WTC11 (cell line): ENCODE data around the gene GPR39. TPM values are rescaled to one million over a fixed set of nuclear protein-coding genes. Genes with fewer than 3 reads are reported as not detected.

Source experiments
- ATAC-seq: fragments of 200-7000 bp; cut with Tn5 transposase; 2 replicates; pipeline ENCODE4 v1.10.0; 2021; ENCODE audit warnings: mild to moderate bottlenecking, moderate library complexity
- CTCF ChIA-PET: fragments of 300-600 bp; sonication (Branson Sonifier 250); formaldehyde crosslinking; loops from one replicate; lab custom pipeline; 2021; ENCODE audit warnings: antibody characterized with exemption; lab: Charles Lee
- POLR2A ChIA-PET: fragments of 350-600 bp; sonication (Branson Sonifier 250); formaldehyde crosslinking; loops from one replicate; lab custom pipeline; 2021; ENCODE audit warnings: antibody characterized with exemption; lab: Charles Lee
- DNase-seq: peaks from one replicate; pipeline ENCODE4 v3.0.0; 2021; ENCODE audit warnings: low spot score
- H3K27ac Mint-ChIP-seq: 2 replicates; pipeline ENCODE4 v1.8.0; 2021; ENCODE audit warnings: mixed read lengths
- H3K27me3 Mint-ChIP-seq: 2 replicates; pipeline ENCODE4 v1.8.0; 2021; ENCODE audit warnings: low read depth, mild to moderate bottlenecking, moderate library complexity, mixed read lengths
- H3K36me3 Mint-ChIP-seq: 2 replicates; pipeline ENCODE4 v1.8.0; 2021; ENCODE audit warnings: mixed read lengths
- H3K4me1 Mint-ChIP-seq: 2 replicates; pipeline ENCODE4 v1.8.0; 2022; ENCODE audit warnings: mixed read lengths
- H3K4me3 Mint-ChIP-seq: 2 replicates; pipeline ENCODE4 v1.8.0; 2021; ENCODE audit warnings: mild to moderate bottlenecking, moderate library complexity, mixed read lengths
- H3K9me3 Mint-ChIP-seq: 2 replicates; pipeline ENCODE4 v1.8.0; 2021; ENCODE audit warnings: mixed read lengths
- JUN ChIP-seq: sonication (generic); formaldehyde crosslinking; IDR thresholded peaks from 2 replicates; pipeline ENCODE4 v1.8.0; 2023; ENCODE audit warnings: mild to moderate bottlenecking, missing genetic modification reagents
- MXD4 ChIP-seq: fragments of 250-450 bp; sonication (Bioruptor Pico); IDR thresholded peaks from 2 replicates; pipeline ENCODE4 v1.8.0; 2021; ENCODE audit warnings: mild to moderate bottlenecking, moderate library complexity, borderline replicate concordance
- NR1H2 ChIP-seq: sonication (generic); formaldehyde crosslinking; IDR thresholded peaks from 2 replicates; pipeline ENCODE4 v1.9.0; 2021; ENCODE audit warnings: mild to moderate bottlenecking, moderate library complexity, missing genetic modification reagents
- PRRX2 ChIP-seq: fragments of 250-450 bp; sonication (Bioruptor Pico); IDR thresholded peaks from 2 replicates; pipeline ENCODE4 v1.8.0; 2021; ENCODE audit warnings: mild to moderate bottlenecking
- SP1 ChIP-seq: sonication (generic); formaldehyde crosslinking; conservative IDR thresholded peaks from 2 replicates; pipeline ENCODE4 v1.8.1; 2022; ENCODE audit warnings: missing genetic modification reagents
- ZBTB21 ChIP-seq: sonication (generic); formaldehyde crosslinking; IDR thresholded peaks from 2 replicates; pipeline ENCODE4 v1.8.1; 2023; ENCODE audit warnings: mild to moderate bottlenecking, missing genetic modification reagents, borderline replicate concordance
- ZNF219 ChIP-seq: sonication (generic); formaldehyde crosslinking; IDR thresholded peaks from 2 replicates; pipeline ENCODE4 v1.8.0; 2023; ENCODE audit warnings: missing genetic modification reagents, mild to moderate bottlenecking, borderline replicate concordance
- ZNF232 ChIP-seq: sonication (generic); formaldehyde crosslinking; IDR thresholded peaks from 2 replicates; pipeline ENCODE4 v1.8.0; 2022; ENCODE audit warnings: mild to moderate bottlenecking, missing genetic modification reagents
- total RNA-seq: library from RNA; stranded (reverse); gene quantifications from 3 replicates; pipeline ENCODE4 v1.2.3, GENCODE V29; 2021
- TF ChIP-seq, protein P1 (sequence below): sonication (generic); formaldehyde crosslinking; IDR thresholded peaks from 2 replicates; pipeline ENCODE4 v1.8.0; 2023; ENCODE audit warnings: missing genetic modification reagents, mild to moderate bottlenecking, borderline replicate concordance
- TF ChIP-seq, protein P2 (sequence below): sonication (generic); formaldehyde crosslinking; IDR thresholded peaks from 2 replicates; pipeline ENCODE4 v1.8.0; 2022; ENCODE audit warnings: mild to moderate bottlenecking, missing genetic modification reagents
- TF ChIP-seq, protein P3 (sequence below): sonication (generic); formaldehyde crosslinking; IDR thresholded peaks from 2 replicates; pipeline ENCODE4 v1.8.1; 2022; ENCODE audit warnings: low read depth, missing genetic modification reagents, borderline replicate concordance
- TF ChIP-seq, protein P4 (sequence below): sonication (generic); formaldehyde crosslinking; IDR thresholded peaks from 2 replicates; pipeline ENCODE4 v1.8.1; 2022; ENCODE audit warnings: low read depth, mild to moderate bottlenecking, moderate library complexity, missing genetic modification reagents, borderline replicate concordance
- TF ChIP-seq, protein P5 (sequence below): sonication (generic); formaldehyde crosslinking; IDR thresholded peaks from 2 replicates; pipeline ENCODE4 v1.8.1; 2023; ENCODE audit warnings: mild to moderate bottlenecking, missing genetic modification reagents
- TF ChIP-seq, protein P6 (sequence below): sonication (generic); formaldehyde crosslinking; IDR thresholded peaks from 2 replicates; pipeline ENCODE4 v1.8.0; 2022; ENCODE audit warnings: mild to moderate bottlenecking, missing genetic modification reagents
- TF ChIP-seq, protein P7 (sequence below): sonication (generic); formaldehyde crosslinking; IDR thresholded peaks from 2 replicates; pipeline ENCODE4 v1.8.1; 2023; ENCODE audit warnings: mild to moderate bottlenecking, missing genetic modification reagents
- TF ChIP-seq, protein P8 (sequence below): fragments of 250-450 bp; sonication (Bioruptor Pico); conservative IDR thresholded peaks from 2 replicates; pipeline ENCODE4 v1.9.0; 2021; ENCODE audit warnings: mild to moderate bottlenecking

Gene GPR39
- total RNA-seq, 1 experiment from 2014 or later: 0.74 TPM

DNA sequence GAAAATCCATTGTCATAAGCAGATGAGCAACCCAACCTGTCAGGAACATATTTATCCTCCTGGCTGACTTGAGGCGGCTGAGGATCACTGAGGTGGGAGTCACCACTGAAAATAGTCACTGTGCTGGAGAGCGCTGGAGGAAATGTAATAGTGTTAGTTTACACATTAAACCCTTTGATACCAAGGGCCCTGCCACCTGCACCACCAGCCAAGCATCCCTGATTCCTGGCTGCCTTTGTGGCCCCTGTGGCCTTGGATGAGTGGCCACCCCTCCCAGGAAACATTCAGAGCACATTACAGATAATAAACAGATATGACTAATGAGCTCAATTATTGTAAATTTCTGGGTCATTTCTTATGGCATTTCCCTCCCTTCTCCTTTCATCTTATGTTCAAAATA, 147.5 kb downstream of the GPR39 start:
- ChIA-PET POLR2A (no interaction called here), CTCF (no interaction called here)
- no peak overlapping the region for H3K4me3 Mint-ChIP-seq
- DNase-seq: no peak
- TF ChIP-seq, protein P1, sequence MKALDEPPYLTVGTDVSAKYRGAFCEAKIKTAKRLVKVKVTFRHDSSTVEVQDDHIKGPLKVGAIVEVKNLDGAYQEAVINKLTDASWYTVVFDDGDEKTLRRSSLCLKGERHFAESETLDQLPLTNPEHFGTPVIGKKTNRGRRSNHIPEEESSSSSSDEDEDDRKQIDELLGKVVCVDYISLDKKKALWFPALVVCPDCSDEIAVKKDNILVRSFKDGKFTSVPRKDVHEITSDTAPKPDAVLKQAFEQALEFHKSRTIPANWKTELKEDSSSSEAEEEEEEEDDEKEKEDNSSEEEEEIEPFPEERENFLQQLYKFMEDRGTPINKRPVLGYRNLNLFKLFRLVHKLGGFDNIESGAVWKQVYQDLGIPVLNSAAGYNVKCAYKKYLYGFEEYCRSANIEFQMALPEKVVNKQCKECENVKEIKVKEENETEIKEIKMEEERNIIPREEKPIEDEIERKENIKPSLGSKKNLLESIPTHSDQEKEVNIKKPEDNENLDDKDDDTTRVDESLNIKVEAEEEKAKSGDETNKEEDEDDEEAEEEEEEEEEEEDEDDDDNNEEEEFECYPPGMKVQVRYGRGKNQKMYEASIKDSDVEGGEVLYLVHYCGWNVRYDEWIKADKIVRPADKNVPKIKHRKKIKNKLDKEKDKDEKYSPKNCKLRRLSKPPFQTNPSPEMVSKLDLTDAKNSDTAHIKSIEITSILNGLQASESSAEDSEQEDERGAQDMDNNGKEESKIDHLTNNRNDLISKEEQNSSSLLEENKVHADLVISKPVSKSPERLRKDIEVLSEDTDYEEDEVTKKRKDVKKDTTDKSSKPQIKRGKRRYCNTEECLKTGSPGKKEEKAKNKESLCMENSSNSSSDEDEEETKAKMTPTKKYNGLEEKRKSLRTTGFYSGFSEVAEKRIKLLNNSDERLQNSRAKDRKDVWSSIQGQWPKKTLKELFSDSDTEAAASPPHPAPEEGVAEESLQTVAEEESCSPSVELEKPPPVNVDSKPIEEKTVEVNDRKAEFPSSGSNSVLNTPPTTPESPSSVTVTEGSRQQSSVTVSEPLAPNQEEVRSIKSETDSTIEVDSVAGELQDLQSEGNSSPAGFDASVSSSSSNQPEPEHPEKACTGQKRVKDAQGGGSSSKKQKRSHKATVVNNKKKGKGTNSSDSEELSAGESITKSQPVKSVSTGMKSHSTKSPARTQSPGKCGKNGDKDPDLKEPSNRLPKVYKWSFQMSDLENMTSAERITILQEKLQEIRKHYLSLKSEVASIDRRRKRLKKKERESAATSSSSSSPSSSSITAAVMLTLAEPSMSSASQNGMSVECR (CRISPR knock-in tag): no peak
- TF ChIP-seq, protein P2, sequence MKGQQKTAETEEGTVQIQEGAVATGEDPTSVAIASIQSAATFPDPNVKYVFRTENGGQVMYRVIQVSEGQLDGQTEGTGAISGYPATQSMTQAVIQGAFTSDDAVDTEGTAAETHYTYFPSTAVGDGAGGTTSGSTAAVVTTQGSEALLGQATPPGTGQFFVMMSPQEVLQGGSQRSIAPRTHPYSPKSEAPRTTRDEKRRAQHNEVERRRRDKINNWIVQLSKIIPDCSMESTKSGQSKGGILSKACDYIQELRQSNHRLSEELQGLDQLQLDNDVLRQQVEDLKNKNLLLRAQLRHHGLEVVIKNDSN (CRISPR knock-in tag): no peak
- TF ChIP-seq, protein P3, sequence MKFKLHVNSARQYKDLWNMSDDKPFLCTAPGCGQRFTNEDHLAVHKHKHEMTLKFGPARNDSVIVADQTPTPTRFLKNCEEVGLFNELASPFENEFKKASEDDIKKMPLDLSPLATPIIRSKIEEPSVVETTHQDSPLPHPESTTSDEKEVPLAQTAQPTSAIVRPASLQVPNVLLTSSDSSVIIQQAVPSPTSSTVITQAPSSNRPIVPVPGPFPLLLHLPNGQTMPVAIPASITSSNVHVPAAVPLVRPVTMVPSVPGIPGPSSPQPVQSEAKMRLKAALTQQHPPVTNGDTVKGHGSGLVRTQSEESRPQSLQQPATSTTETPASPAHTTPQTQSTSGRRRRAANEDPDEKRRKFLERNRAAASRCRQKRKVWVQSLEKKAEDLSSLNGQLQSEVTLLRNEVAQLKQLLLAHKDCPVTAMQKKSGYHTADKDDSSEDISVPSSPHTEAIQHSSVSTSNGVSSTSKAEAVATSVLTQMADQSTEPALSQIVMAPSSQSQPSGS: no peak
- no peak for TF ChIP-seq ZNF232
- peaks cover 7% of the 10 kb centered on the region for H3K9me3 Mint-ChIP-seq
- no peaks in the 10 kb centered on the region; the same call in 1 of the 2 replicates for H3K27me3 Mint-ChIP-seq
- no peak for ATAC-seq
- no peak overlapping the region for H3K27ac Mint-ChIP-seq
- H3K4me1 Mint-ChIP-seq: no peaks in the 10 kb centered on the region
- H3K36me3 Mint-ChIP-seq: no peaks in the 10 kb centered on the region

DNA sequence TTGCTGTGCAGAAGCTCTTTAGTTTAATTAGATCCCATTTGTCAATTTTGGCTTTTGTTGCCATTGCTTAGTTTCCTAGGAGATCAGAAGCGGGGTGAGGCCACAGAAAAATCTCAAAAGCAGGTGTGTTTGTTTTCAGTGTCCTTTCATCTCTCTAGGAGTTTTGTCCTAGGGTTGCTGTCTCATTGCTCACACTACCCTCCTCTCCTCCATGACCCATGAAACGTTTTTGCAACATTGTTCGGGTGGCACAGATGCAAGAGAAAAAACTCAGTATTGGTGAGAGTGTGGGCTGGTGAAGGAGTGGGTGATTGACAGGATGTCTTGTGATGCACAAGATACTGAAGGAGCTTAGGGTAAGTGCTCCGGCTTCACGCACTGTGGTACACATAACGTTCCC, 149.8 kb downstream of the GPR39 start:
- ChIA-PET POLR2A (no interaction called here), CTCF (interaction anchor here (0.5 to 1.1 kb wide), 2 partner anchors 20 to 85 kb away, joined by 3 to 4 read pairs; no protein-coding TSS in a partner anchor)

DNA sequence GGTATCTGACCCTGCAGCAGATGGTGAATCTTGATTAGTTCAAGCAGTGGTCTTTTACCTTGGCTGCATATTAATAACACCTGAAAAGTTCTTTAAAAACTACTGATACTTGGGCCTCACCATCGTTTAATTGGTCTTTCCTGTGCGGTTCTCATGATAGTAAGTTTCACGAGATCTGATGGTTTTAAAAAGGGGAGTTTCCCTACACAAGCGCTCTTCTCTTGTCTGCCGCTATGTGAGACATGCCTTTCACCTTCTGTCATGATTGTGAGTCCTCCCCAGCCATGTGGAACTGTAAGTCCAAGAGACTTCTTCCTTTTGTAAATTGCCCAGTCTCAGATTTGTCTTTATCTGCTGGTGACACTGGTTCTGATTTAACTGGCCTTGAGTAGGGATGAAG, 151.1 kb downstream of the GPR39 start:
- Mint-ChIP-seq H3K36me3 (no peaks in the 10 kb centered on the region), H3K9me3 (peaks cover 7% of the 10 kb centered on the region), H3K4me1 (no peaks in the 10 kb centered on the region), H3K4me3 (no peak overlapping the region), H3K27me3 (no peaks in the 10 kb centered on the region), H3K27ac (no peak overlapping the region)
- DNase-seq (no peak), ATAC-seq (no peak)
- CTCF ChIA-PET: no interaction called here
- POLR2A ChIA-PET: no interaction called here
- TF ChIP-seq, protein P4, sequence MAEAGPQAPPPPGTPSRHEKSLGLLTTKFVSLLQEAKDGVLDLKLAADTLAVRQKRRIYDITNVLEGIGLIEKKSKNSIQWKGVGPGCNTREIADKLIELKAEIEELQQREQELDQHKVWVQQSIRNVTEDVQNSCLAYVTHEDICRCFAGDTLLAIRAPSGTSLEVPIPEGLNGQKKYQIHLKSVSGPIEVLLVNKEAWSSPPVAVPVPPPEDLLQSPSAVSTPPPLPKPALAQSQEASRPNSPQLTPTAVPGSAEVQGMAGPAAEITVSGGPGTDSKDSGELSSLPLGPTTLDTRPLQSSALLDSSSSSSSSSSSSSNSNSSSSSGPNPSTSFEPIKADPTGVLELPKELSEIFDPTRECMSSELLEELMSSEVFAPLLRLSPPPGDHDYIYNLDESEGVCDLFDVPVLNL (CRISPR knock-in tag): no peak
- TF ChIP-seq, protein P5, sequence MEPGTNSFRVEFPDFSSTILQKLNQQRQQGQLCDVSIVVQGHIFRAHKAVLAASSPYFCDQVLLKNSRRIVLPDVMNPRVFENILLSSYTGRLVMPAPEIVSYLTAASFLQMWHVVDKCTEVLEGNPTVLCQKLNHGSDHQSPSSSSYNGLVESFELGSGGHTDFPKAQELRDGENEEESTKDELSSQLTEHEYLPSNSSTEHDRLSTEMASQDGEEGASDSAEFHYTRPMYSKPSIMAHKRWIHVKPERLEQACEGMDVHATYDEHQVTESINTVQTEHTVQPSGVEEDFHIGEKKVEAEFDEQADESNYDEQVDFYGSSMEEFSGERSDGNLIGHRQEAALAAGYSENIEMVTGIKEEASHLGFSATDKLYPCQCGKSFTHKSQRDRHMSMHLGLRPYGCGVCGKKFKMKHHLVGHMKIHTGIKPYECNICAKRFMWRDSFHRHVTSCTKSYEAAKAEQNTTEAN: no peak
- TF ChIP-seq ZBTB21 (CRISPR knock-in tag): no peak
- TF ChIP-seq, protein P6, sequence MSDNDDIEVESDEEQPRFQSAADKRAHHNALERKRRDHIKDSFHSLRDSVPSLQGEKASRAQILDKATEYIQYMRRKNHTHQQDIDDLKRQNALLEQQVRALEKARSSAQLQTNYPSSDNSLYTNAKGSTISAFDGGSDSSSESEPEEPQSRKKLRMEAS (CRISPR knock-in tag): no peak
- no peak for TF ChIP-seq ZNF219
- TF ChIP-seq, protein P3: no peak
- TF ChIP-seq JUN (CRISPR knock-in tag): no peak
- TF ChIP-seq NR1H2 (CRISPR knock-in tag): no peak
- TF ChIP-seq, protein P7, sequence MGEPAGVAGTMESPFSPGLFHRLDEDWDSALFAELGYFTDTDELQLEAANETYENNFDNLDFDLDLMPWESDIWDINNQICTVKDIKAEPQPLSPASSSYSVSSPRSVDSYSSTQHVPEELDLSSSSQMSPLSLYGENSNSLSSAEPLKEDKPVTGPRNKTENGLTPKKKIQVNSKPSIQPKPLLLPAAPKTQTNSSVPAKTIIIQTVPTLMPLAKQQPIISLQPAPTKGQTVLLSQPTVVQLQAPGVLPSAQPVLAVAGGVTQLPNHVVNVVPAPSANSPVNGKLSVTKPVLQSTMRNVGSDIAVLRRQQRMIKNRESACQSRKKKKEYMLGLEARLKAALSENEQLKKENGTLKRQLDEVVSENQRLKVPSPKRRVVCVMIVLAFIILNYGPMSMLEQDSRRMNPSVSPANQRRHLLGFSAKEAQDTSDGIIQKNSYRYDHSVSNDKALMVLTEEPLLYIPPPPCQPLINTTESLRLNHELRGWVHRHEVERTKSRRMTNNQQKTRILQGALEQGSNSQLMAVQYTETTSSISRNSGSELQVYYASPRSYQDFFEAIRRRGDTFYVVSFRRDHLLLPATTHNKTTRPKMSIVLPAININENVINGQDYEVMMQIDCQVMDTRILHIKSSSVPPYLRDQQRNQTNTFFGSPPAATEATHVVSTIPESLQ (CRISPR knock-in tag): no peak
- no peak for TF ChIP-seq PRRX2 (CRISPR knock-in tag)
- no peak for TF ChIP-seq ZNF232

More for the DNA sequence above, 149.8 kb downstream of the GPR39 start:
- no peak overlapping the region for H3K27ac Mint-ChIP-seq
- H3K4me3 Mint-ChIP-seq: no peak overlapping the region
- peaks cover 7% of the 10 kb centered on the region for H3K9me3 Mint-ChIP-seq
- H3K4me1 Mint-ChIP-seq: no peaks in the 10 kb centered on the region
- ATAC-seq (no peak), DNase-seq (no peak)
- TF ChIP-seq SP1 (CRISPR knock-in tag) (no peak), MXD4 (CRISPR knock-in tag) (no peak)
- TF ChIP-seq, protein P8, sequence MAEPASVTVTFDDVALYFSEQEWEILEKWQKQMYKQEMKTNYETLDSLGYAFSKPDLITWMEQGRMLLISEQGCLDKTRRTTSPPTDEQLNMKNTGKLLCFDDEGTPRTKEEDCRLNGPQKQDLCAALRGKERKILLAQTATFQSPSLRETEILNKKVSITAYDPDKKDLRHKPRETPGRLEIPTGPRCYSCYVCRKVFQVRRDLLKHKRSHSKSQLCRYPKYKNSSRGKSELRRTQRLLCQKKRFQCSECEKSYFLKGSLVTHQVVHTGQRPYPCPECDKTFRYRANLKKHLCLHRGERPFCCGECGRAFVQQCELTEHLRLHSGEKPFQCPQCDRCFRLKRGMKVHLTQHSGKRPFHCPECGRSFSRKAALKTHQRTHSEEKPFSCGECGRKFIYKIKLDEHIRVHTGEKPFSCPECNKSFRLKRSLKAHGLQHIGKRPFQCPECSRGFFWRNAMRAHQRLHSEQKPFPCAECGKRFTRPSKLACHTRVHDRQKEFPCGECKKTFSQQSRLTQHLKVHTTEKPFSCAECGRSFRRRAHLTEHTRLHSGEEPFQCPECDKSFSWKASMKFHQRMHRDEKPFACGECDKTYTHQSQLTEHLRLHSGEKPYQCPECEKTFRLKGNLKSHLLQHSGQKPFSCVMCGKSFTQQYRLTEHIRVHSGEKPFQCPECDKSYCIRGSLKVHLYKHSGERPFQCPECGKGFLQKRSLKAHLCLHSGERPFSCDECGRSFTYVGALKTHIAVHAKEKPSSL (CRISPR knock-in tag): no peak
- no peaks in the 10 kb centered on the region for H3K27me3 Mint-ChIP-seq
- no peaks in the 10 kb centered on the region for H3K36me3 Mint-ChIP-seq
